ENCODE data around the gene ZSCAN5B. TPM values are rescaled to one million over a fixed set of nuclear protein-coding genes. Genes with fewer than 3 reads are reported as not detected.

ZSCAN5B gene
- total RNA-seq, 1 donor from 2014 or later: not detected

DNA sequence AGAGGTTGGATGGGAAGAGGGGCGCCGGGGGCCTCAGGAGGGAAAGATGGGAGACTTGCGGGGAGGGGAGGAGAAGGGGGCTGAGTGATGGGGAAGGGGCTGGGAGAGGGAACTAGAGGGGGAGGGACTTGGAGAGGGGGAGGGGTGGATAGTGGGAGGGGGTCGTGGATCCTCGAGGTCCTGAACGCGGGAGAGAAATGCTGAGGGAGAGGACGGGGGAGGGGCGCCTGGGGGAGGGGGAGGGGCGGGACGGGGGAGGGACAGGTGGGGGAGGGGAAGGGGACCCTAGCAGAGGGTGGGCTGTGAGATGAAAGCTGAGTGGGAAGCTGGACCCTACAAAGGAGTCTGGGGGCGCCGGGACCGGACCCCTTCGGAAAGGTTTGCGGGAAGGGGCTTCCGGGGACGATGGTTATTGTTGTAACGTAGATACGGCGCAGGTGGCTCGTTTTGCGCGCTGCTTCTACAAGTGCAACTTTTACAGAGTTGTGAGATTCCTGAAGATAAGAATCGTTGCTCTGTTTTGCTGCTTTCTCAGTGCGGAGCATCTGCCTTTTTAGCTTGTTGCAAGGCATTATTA lies 56.1 kb downstream of the ZSCAN5B start:
- no peak for TF ChIP-seq POLR2A (IDR thresholded peaks at IDR 0.05)
- no peak for TF ChIP-seq POLR2AphosphoS5 (IDR thresholded peaks at IDR 0.05; ENCODE audit: insufficient read depth in 1 of 2, low read depth in 1 of 2)
- TF ChIP-seq, protein P1, sequence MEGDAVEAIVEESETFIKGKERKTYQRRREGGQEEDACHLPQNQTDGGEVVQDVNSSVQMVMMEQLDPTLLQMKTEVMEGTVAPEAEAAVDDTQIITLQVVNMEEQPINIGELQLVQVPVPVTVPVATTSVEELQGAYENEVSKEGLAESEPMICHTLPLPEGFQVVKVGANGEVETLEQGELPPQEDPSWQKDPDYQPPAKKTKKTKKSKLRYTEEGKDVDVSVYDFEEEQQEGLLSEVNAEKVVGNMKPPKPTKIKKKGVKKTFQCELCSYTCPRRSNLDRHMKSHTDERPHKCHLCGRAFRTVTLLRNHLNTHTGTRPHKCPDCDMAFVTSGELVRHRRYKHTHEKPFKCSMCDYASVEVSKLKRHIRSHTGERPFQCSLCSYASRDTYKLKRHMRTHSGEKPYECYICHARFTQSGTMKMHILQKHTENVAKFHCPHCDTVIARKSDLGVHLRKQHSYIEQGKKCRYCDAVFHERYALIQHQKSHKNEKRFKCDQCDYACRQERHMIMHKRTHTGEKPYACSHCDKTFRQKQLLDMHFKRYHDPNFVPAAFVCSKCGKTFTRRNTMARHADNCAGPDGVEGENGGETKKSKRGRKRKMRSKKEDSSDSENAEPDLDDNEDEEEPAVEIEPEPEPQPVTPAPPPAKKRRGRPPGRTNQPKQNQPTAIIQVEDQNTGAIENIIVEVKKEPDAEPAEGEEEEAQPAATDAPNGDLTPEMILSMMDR (IDR thresholded peaks at IDR 0.05): no peak
- Histone ChIP-seq H3K27ac (peak overlapping the region; percentile 88), H3K36me3 (no peaks in the 10 kb centered on the region), H3K27me3 (no peaks in the 10 kb centered on the region), H3K9me3 (no peaks in the 10 kb centered on the region), H3K4me3 (peak overlapping the region; percentile 57 to 76), H3K4me1 (peaks cover 27% of the 10 kb centered on the region)
- intact Hi-C loops (cut with DNase I): loop anchor here (5.0 kb wide), 1 partner anchor 34 kb away; no protein-coding TSS in a partner anchor
- DNase-seq (ENCODE audit: extremely low spot score in 2 of 2): no peak

DNA sequence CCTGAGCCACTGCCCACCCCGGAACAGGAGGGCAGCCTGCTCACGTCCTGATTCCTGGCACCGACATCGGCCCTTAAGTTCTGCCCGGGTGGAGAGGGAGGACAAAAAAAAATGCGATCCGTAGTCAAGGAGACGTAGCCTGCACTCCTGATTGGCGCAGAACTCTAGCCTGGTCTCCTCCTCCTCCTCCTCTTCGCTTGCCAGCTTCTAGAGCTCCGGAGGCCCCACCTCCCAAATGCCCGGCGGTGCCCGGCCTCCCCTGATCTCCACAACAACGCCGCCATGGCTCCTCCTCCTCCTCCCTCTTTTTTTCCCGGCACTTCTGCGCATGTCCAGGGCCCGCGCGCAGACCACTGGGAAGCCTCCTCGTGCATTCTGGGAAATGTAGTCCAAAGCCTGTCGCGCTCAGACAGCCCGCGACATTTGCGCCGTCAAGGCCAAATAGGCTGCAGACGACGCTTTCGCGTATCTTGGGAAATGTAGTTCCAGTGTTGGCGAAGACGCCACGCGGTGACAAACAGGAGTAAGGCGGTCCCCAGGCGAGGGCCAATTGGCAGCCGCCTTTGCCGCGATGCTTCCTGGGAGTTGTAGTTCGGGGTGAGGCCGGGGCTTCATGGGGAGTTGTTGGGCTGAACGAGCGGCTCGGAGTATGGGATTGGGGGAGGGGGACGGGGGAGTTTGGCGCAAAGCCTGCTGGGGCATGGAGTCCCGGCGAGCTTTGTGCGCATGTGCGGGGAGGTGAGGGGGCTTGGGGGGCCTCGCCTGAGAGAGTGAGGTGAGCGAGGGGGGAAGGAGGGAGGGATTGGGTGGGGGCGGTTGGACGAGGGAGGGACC lies 56.8 kb downstream of the ZSCAN5B start, which contains the start of gene ZNF444:
Gene ZNF444, plus strand, starts transcription at position 705 of the 834 bp plus-strand sequence. CDS start 5,625 bp downstream, outside the sequence.
- intact Hi-C loops (cut with DNase I): loop anchor here (5.0 kb wide), 1 partner anchor 33 kb away; no protein-coding TSS in a partner anchor
- peak; percentile 99 to 100 for DNase-seq (ENCODE audit: extremely low spot score in 2 of 2)
- peak within 1 kb of the TSS; percentile 88 for H3K27ac ChIP-seq
- H3K27me3 ChIP-seq: no peaks in the 10 kb centered on the region
- peak within 1 kb of the TSS; percentile 57 to 76 for H3K4me3 ChIP-seq
- TF ChIP-seq, protein P1 (IDR thresholded peaks at IDR 0.05): no peak
- peak; percentile 90 to 100 for TF ChIP-seq POLR2AphosphoS5 (IDR thresholded peaks at IDR 0.05; ENCODE audit: insufficient read depth in 1 of 2, low read depth in 1 of 2)
- TF ChIP-seq POLR2A (IDR thresholded peaks at IDR 0.05): peak in 1 of 2 donors; percentile 29
- no peaks in the 10 kb centered on the region for H3K36me3 ChIP-seq
- no peaks in the 10 kb centered on the region for H3K9me3 ChIP-seq
- H3K4me1 ChIP-seq: peaks cover 27% of the 10 kb centered on the region

DNA sequence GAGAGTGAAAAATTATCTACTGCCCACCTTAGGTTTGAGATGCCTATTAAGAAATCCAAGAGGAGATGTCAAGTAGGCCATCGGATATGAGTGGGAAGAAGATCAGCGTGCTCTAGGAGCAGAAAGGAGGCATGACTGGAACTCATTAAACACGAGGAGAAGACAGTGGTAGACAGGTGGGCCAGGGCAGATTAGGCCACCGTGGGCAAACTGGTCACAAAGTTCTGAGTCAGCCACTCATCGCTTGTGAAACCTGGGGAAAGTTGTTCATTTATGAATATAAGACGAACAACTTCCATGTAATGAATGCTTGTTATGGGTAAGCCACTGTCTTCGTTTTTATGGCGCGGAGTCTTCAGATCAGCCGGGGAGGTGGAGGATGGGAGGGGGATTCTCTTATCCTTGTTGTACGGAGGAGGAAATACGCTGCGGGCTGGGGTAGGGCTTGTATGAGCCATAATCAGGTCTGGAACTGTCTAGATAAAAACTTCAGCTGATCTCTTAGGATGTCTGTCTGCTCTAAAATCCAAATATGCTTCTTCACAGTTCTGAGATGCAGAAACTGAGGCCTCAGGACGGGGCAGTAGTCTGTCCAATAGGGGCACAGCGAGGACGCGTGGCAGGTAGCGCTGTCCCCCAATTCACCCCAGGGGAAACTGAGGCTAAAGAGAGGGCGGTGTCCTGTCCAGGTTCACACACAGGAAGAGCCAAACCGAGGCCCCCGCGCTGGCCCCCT lies 57.6 kb downstream of the ZSCAN5B start:
- peaks cover 27% of the 10 kb centered on the region for H3K4me1 ChIP-seq
- no peaks in the 10 kb centered on the region for H3K9me3 ChIP-seq
- intact Hi-C loops (cut with DNase I): loop anchor here (5.0 kb wide), 1 partner anchor 33 kb away; no protein-coding TSS in a partner anchor
- peak overlapping the region; percentile 57 to 76 for H3K4me3 ChIP-seq
- no peaks in the 10 kb centered on the region for H3K36me3 ChIP-seq
- no peak for DNase-seq (ENCODE audit: extremely low spot score in 2 of 2)
- no peaks in the 10 kb centered on the region for H3K27me3 ChIP-seq
- TF ChIP-seq POLR2A (IDR thresholded peaks at IDR 0.05) (no peak), POLR2AphosphoS5 (IDR thresholded peaks at IDR 0.05; ENCODE audit: insufficient read depth in 1 of 2, low read depth in 1 of 2) (no peak)
- TF ChIP-seq, protein P1 (IDR thresholded peaks at IDR 0.05): no peak
- peak overlapping the region; percentile 88 for H3K27ac ChIP-seq

Other genes with a start within 250 kb of the ZSCAN5B start
- gene NLRP8, start 250.0 kb downstream of the ZSCAN5B start, total RNA-seq: not detected
- not detected for gene NLRP5, start 211.0 kb downstream of the ZSCAN5B start, total RNA-seq
- gene ZNF787, start 76.5 kb downstream of the ZSCAN5B start, total RNA-seq: 13.5 TPM
- gene ZNF444, start 56.5 kb downstream of the ZSCAN5B start, total RNA-seq: 28.7 TPM
- gene GALP, start 21.8 kb downstream of the ZSCAN5B start, total RNA-seq: not detected
- gene ZSCAN5C, start 4.5 kb upstream of the ZSCAN5B start, total RNA-seq: not detected
- 7.6 TPM for gene EDDM13, start 75.0 kb upstream of the ZSCAN5B start, total RNA-seq
- 2.7 TPM for gene ZSCAN5A, start 117.1 kb upstream of the ZSCAN5B start, total RNA-seq
- gene ZNF582, start 195.8 kb upstream of the ZSCAN5B start, total RNA-seq: 6.9 TPM
- 2.2 TPM for gene ZNF583, start 206.5 kb upstream of the ZSCAN5B start, total RNA-seq